HCT116 (cell line): ENCODE results near the gene SAMD10. TPM values are rescaled to one million over a fixed set of nuclear protein-coding genes. Genes with fewer than 3 reads are reported as not detected.

Experiments used
- ATAC-seq: fragments of 200-7000 bp; cut with Tn5 transposase; 2 replicates; pipeline ENCODE4 v1.9.1; 2020; ENCODE audit warnings: mild to moderate bottlenecking, moderate library complexity
- BruUV-seq: library from RNA; stranded (reverse); fragments of 400-500 nt; replicated peaks from 2 replicates; lab custom pipeline; 2021; lab: Mats Ljungman, UMichigan
- CTCF ChIA-PET: fragments of 300-600 bp; sonication (Branson Sonifier 250); formaldehyde crosslinking; loops from one replicate; lab custom pipeline; 2021; ENCODE audit warnings: antibody characterized with exemption; lab: Charles Lee
- POLR2A ChIA-PET: fragments of 300-600, 350-600 bp; sonication (Branson Sonifier 250); formaldehyde crosslinking; loops from one replicate; lab custom pipeline; 2021; ENCODE audit warnings: antibody characterized with exemption; lab: Charles Lee
- RAD21 ChIA-PET, 2 experiments: fragments of 300-600 bp; sonication (Branson Sonifier 250); formaldehyde crosslinking; loops; one replicate each; lab custom pipeline; 2023; ENCODE audit warnings: low total read pairs in 2 of 2; ENCODE audit not compliant: uncharacterized antibody in 2 of 2, unreplicated experiment in 2 of 2, low non-redundant PET in 1 of 2; lab: Charles Lee
- DNase-seq: peaks from one replicate; pipeline ENCODE4 v3.0.0-alpha.2; 2010; ENCODE audit warnings: low read depth, low spot score
- H2AFZ ChIP-seq: fragments of 200-600 bp; shearing (Covaris generic), sonication (generic); 2 replicates; pipeline ENCODE4 v1.6.1; 2017; ENCODE audit warnings: low read depth, mixed run types, mixed read lengths, antibody characterized with exemption, low read length; ENCODE audit not compliant: poor library complexity, severe bottlenecking
- H3K27ac ChIP-seq: 2 replicates; pipeline ENCODE4 v1.5.1; 2012; ENCODE audit warnings: low read depth, low read length
- H3K27me3 ChIP-seq: fragments of 200-600 bp; sonication (generic); 2 replicates; pipeline ENCODE4 v1.6.1; 2016; ENCODE audit warnings: mixed run types, low read length, mixed read lengths; ENCODE audit not compliant: insufficient read depth
- H3K36me3 ChIP-seq, 2 experiments: fragments of 200-500 bp in 1 of 2; fragments of 200-600 bp in 1 of 2; sonication (Bioruptor generic) in 1 of 2; sonication (generic) in 1 of 2; 2 replicates each; pipeline versions ENCODE4 v1.5.1 to v1.6.1; 2014 to 2016; ENCODE audit warnings: low read length in 2 of 2, inconsistent platforms in 1 of 2, mixed read lengths in 1 of 2, mixed run types in 1 of 2; ENCODE audit not compliant: insufficient read depth in 2 of 2, control insufficient read depth in 1 of 2
- H3K4me1 ChIP-seq, 2 experiments: fragments of 200-600 bp in 1 of 2; sonication (generic) in 1 of 2; 2 replicates each; pipeline versions ENCODE4 v1.5.1 to v1.6.1; 2012 to 2017; ENCODE audit warnings: low read length in 2 of 2, inconsistent platforms in 1 of 2, mild to moderate bottlenecking in 1 of 2, mixed read lengths in 1 of 2, mixed run types in 1 of 2, moderate library complexity in 1 of 2; ENCODE audit not compliant: insufficient read depth in 2 of 2, control insufficient read depth in 1 of 2
- H3K4me2 ChIP-seq: fragments of 200-600 bp; sonication (generic); 2 replicates; pipeline ENCODE4 v1.6.1; 2017; ENCODE audit warnings: mixed run types, low read length, mixed read lengths
- H3K4me3 ChIP-seq, 2 experiments: fragments of 200-600 bp in 1 of 2; sonication (generic) in 1 of 2; replicated peaks in 1 of 2; 2 replicates each; pipeline ENCODE4 v1.5.1; 2011 to 2016; ENCODE audit warnings: low read length in 2 of 2, control low read depth in 1 of 2, low read depth in 1 of 2, mild to moderate bottlenecking in 1 of 2, mixed read lengths in 1 of 2, mixed run types in 1 of 2
- H3K79me2 ChIP-seq: fragments of 200-600 bp; sonication (generic); 2 replicates; pipeline ENCODE4 v1.6.1; 2017; ENCODE audit warnings: mild to moderate bottlenecking, mixed run types, low read length, moderate library complexity, mixed read lengths; ENCODE audit not compliant: insufficient read depth
- H3K9ac ChIP-seq: fragments of 200-600 bp; sonication (generic); 2 replicates; pipeline ENCODE4 v1.6.1; 2016; ENCODE audit warnings: low read length, mixed read lengths
- H3K9me2 ChIP-seq: fragments of 200-600 bp; sonication (generic), shearing (Covaris generic); 2 replicates; pipeline ENCODE4 v1.6.1; 2017; ENCODE audit warnings: mixed run types, mild to moderate bottlenecking, moderate library complexity; ENCODE audit not compliant: insufficient read depth
- H3K9me3 ChIP-seq, 2 experiments: fragments of 200-500 bp in 1 of 2; fragments of 200-600 bp in 1 of 2; sonication (Bioruptor generic) in 1 of 2; sonication (generic) in 1 of 2; 2 replicates each; pipeline ENCODE4 v1.6.1; 2014 to 2017; ENCODE audit warnings: low read length in 2 of 2, mixed read lengths in 2 of 2, inconsistent platforms in 1 of 2, low read depth in 1 of 2, mild to moderate bottlenecking in 1 of 2, mixed run types in 1 of 2, moderate library complexity in 1 of 2; ENCODE audit not compliant: control insufficient read depth in 1 of 2, insufficient read depth in 1 of 2
- H4K20me1 ChIP-seq: fragments of 200-600 bp; sonication (generic), shearing (Covaris generic); 2 replicates; pipeline ENCODE4 v1.6.1; 2017; ENCODE audit warnings: mixed run types, mild to moderate bottlenecking, moderate library complexity; ENCODE audit not compliant: insufficient read depth
- CEBPB ChIP-seq: IDR thresholded peaks from 2 replicates; pipeline ENCODE4 v1.6.1; 2012; ENCODE audit warnings: low read depth
- EGR1 ChIP-seq: IDR thresholded peaks from 2 replicates; pipeline ENCODE4 v1.6.1; 2012; ENCODE audit warnings: low read depth
- EZH2phosphoT487 ChIP-seq: fragments of 200-600 bp; IDR thresholded peaks from 2 replicates; pipeline ENCODE4 v1.6.1; 2018; ENCODE audit warnings: antibody characterized with exemption, borderline replicate concordance
- FOSL1 ChIP-seq: IDR thresholded peaks from 2 replicates; pipeline ENCODE4 v1.6.1; 2012; ENCODE audit warnings: low read depth
- POLR2AphosphoS5 ChIP-seq: IDR thresholded peaks from 2 replicates; pipeline ENCODE4 v1.6.1; 2011; ENCODE audit warnings: mild to moderate bottlenecking, low read depth, low read length, moderate library complexity
- SP1 ChIP-seq: IDR thresholded peaks from 2 replicates; pipeline ENCODE4 v1.6.1; 2012; ENCODE audit warnings: low read depth
- ZNF274 ChIP-seq: fragments of 200-500 bp; sonication (Bioruptor generic); IDR thresholded peaks from 2 replicates; pipeline ENCODE4 v1.6.1; 2014; ENCODE audit warnings: mild to moderate bottlenecking, low read depth, low read length, inconsistent platforms
- intact Hi-C: fragments of 100-400 bp; cut with micrococcal nuclease; formaldehyde crosslinking; loops from 2 replicates; pipeline ENCODE4 v1.10.0; 2022
- microRNA counts: library from miRNA; unstranded; fragments of <30 nt; microRNA quantifications from one replicate; lab custom pipeline; 2015
- microRNA-seq: library from miRNA; unstranded; fragments of <30 nt; microRNA quantifications from one replicate; pipeline ENCODE4, GENCODE V29; 2016; ENCODE audit warnings: borderline number of aligned reads
- total RNA-seq: library from RNA; stranded (reverse); gene quantifications from one replicate; pipeline ENCODE4 v1.2.1, GENCODE V29; 2021; ENCODE audit not compliant: unreplicated experiment
- TF ChIP-seq, protein P1 (sequence below): IDR thresholded peaks from 2 replicates; pipeline ENCODE4 v1.6.1; 2011; ENCODE audit warnings: mild to moderate bottlenecking, low read length, moderate library complexity; ENCODE audit not compliant: insufficient replicate concordance; ENCODE audit errors: extremely low read depth

Gene SAMD10
- total RNA-seq, 1 experiment from 2014 or later: 4.2 TPM

DNA sequence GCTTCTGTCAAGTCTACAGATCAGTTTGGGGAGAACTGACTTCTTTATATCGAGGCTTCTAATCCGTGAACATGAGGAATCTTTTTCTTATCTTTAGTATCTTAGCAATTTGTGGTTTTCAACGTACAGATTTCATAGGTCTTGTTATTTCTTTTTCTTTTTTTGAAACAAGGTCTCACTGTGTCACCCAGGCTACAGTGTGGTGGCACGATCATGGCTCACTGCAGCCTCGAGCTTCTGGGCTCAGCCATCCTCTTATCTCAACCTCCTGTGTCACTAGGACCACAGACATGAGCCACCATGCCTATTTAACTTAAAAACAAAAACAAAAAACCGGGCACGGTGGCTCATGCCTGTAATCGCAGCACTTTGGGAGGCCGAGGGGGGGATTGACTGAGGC lies 55.2 kb downstream of the SAMD10 start:
- no peak overlapping the region for H3K4me3 ChIP-seq
- no peak overlapping the region for H2AFZ ChIP-seq
- no peaks in the 10 kb centered on the region for H3K27me3 ChIP-seq
- H3K9me2 ChIP-seq: no peaks in the 10 kb centered on the region
- H3K27ac ChIP-seq: no peak overlapping the region
- no peak overlapping the region for H3K4me2 ChIP-seq
- peaks cover 13 to 14% of the 10 kb centered on the region in 2 experiments for H3K36me3 ChIP-seq
- no TSS peak for BruUV-seq
- intact Hi-C loops: no loop called here
- peaks cover 65% of the 10 kb centered on the region for H3K79me2 ChIP-seq
- no peak for DNase-seq
- ATAC-seq: no peak
- TF ChIP-seq FOSL1: no peak
- no peak for TF ChIP-seq ZNF274
- no peak for TF ChIP-seq SP1
- no peak for TF ChIP-seq EGR1
- TF ChIP-seq, protein P1, sequence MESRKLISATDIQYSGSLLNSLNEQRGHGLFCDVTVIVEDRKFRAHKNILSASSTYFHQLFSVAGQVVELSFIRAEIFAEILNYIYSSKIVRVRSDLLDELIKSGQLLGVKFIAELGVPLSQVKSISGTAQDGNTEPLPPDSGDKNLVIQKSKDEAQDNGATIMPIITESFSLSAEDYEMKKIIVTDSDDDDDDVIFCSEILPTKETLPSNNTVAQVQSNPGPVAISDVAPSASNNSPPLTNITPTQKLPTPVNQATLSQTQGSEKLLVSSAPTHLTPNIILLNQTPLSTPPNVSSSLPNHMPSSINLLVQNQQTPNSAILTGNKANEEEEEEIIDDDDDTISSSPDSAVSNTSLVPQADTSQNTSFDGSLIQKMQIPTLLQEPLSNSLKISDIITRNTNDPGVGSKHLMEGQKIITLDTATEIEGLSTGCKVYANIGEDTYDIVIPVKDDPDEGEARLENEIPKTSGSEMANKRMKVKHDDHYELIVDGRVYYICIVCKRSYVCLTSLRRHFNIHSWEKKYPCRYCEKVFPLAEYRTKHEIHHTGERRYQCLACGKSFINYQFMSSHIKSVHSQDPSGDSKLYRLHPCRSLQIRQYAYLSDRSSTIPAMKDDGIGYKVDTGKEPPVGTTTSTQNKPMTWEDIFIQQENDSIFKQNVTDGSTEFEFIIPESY: no peak
- no peak for TF ChIP-seq POLR2AphosphoS5
- TF ChIP-seq CEBPB: no peak
- TF ChIP-seq EZH2phosphoT487: no peak
- H3K4me1 ChIP-seq: no peaks in the 10 kb centered on the region
- RAD21 ChIA-PET: no interaction called here
- POLR2A ChIA-PET: no interaction called here
- H4K20me1 ChIP-seq: no peaks in the 10 kb centered on the region
- no peaks in the 10 kb centered on the region for H3K9me3 ChIP-seq
- CTCF ChIA-PET: no interaction called here
- H3K9ac ChIP-seq: no peak overlapping the region

MicroRNAs within 50 kb of the gene (microRNA counts, 767-probe panel; counts per million panel counts)
- microRNA hsa-miR-1914-5p (lab: Ali Mortazavi, UCI) (not detected), microRNA hsa-miR-647 (lab: Ali Mortazavi, UCI) (not detected)

Small RNA genes within 50 kb of the gene (microRNA-seq; reads per million reads assigned to microRNA genes)
- gene MIR1914 (7.7 reads per million, percentile 21 among the genes with 10 or more reads in this experiment), gene MIR647 (not detected)

Other genes with a start within 250 kb of the SAMD10 start
- 27.4 TPM for gene LIME1, start 243.0 kb downstream of the SAMD10 start, total RNA-seq
- 121 TPM for gene SLC2A4RG, start 239.9 kb downstream of the SAMD10 start, total RNA-seq
- 10.7 TPM for gene ZBTB46, start 148.4 kb downstream of the SAMD10 start, total RNA-seq
- not detected for gene ABHD16B, start 118.1 kb downstream of the SAMD10 start, total RNA-seq
- gene TPD52L2, start 114.4 kb downstream of the SAMD10 start, total RNA-seq: 149 TPM
- 38.3 TPM for gene DNAJC5, start 84.5 kb downstream of the SAMD10 start, total RNA-seq
- gene UCKL1, start 23.2 kb downstream of the SAMD10 start, total RNA-seq: 54.2 TPM
- gene ZNF512B, start 9.7 kb downstream of the SAMD10 start, total RNA-seq: 10.3 TPM
- gene PRPF6, start 1.5 kb upstream of the SAMD10 start, total RNA-seq: 74.9 TPM
- gene C20orf204, start 56.5 kb upstream of the SAMD10 start, total RNA-seq: 2.5 TPM
- gene SOX18, start 70.0 kb upstream of the SAMD10 start, total RNA-seq: 3.3 TPM
- gene TCEA2, start 83.6 kb upstream of the SAMD10 start, total RNA-seq: 29.7 TPM
- 21.4 TPM for gene RGS19, start 99.9 kb upstream of the SAMD10 start, total RNA-seq
- 1.6 TPM for gene OPRL1, start 100.4 kb upstream of the SAMD10 start, total RNA-seq
- not detected for gene LKAAEAR1, start 104.8 kb upstream of the SAMD10 start, total RNA-seq
- gene NPBWR2, start 127.9 kb upstream of the SAMD10 start, total RNA-seq: not detected
- 7.1 TPM for gene MYT1, start 184.8 kb upstream of the SAMD10 start, total RNA-seq